Hepatic stellate cell (primary cell): ENCODE data around the gene TRIM62.

ENCODE experiments used
- DNase-seq: peaks from one replicate; pipeline ENCODE4 v3.0.0; 2011; ENCODE audit warnings: low spot score

Gene TRIM62

GRCh38 chr1:33097762-33098161 is 84.1 kb downstream of the TRIM62 start:
- no peak for DNase-seq

DNA sequence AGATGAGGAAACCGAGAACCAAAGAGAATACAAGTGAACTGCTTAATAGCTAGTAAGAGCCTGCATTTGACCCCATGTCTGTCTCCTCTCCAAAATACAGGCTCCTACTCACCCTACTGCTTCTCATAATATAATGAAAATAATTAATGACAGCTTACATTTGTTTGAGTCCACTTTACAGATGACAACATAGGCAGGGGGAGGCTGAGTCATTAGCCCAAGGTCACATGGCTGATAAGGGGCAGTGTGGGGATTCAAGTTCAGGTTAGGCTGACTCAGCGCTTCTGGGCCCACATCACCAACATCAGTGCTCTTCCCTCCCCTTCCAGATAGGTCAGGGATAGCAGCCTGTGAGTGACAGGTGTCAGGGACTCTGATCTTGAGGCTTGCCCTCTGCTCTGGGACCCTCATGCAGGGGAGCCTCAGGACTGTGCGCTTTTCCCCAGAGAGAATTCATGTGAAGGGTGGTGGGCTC is 84.7 kb downstream of the TRIM62 start:
- DNase-seq: no peak

- DNase-seq: no peak
Measured at GRCh38 chr1:33096363-33097005, 85.4 kb downstream of the TRIM62 start.
